ENCODE data around the gene MYO1B.
"Not testable (repeated sequence)": the region's sequence is repeated elsewhere in the genome, so short reads cannot be mapped to it uniquely, and the experiment has no call there.

The MYO1B gene

GRCh38 chr2:191415858-191416257 lies 170.7 kb downstream of the MYO1B start:
- no peak for DNase-seq

GRCh38 chr2:191417746-191418145 lies 172.5 kb downstream of the MYO1B start:
- no peak for DNase-seq

- no peak for DNase-seq
These were observed 176.7 kb downstream of the MYO1B start for GRCh38 chr2:191421950-191422349.

GRCh38 chr2:191427031-191427430 lies 181.8 kb downstream of the MYO1B start:
- DNase-seq, result no peak

GRCh38 chr2:191428141-191428540 lies 182.9 kb downstream of the MYO1B start:
- no peak for DNase-seq

- no peak for DNase-seq
These were observed 185.3 kb downstream of the MYO1B start for GRCh38 chr2:191430476-191430875.

GRCh38 chr2:191432121-191432520 lies 186.9 kb downstream of the MYO1B start:
- DNase-seq, result no peak

GRCh38 chr2:191434072-191434471 lies 188.9 kb downstream of the MYO1B start:
- no peak for DNase-seq

GRCh38 chr2:191435141-191435540 lies 189.9 kb downstream of the MYO1B start:
- no peak for DNase-seq

- DNase-seq, result peak; percentile 66 to 76
These were observed 191.3 kb downstream of the MYO1B start for GRCh38 chr2:191436368-191437055.

- DNase-seq, result no peak
These were observed 194.3 kb downstream of the MYO1B start for GRCh38 chr2:191439481-191439880.

GRCh38 chr2:191441496-191442214 lies 196.5 kb downstream of the MYO1B start:
- no peak for DNase-seq

GRCh38 chr2:191443446-191443845 lies 198.2 kb downstream of the MYO1B start:
- DNase-seq, result no peak

GRCh38 chr2:191446910-191447309 lies 201.7 kb downstream of the MYO1B start:
- peak in 1 of 2 donors; percentile 37 for DNase-seq

GRCh38 chr2:191451116-191451515 lies 205.9 kb downstream of the MYO1B start:
- no peak for DNase-seq

- no peak for DNase-seq
These were observed 206.9 kb downstream of the MYO1B start for GRCh38 chr2:191452065-191452464.

- no peak for DNase-seq
These were observed 208.6 kb downstream of the MYO1B start for GRCh38 chr2:191453761-191454160.

- not testable (repeated sequence) for DNase-seq
These were observed 211.3 kb downstream of the MYO1B start for GRCh38 chr2:191456506-191456905.

- DNase-seq, result no peak
These were observed 214.0 kb downstream of the MYO1B start for GRCh38 chr2:191459158-191459557.

GRCh38 chr2:191462370-191462769 lies 217.2 kb downstream of the MYO1B start:
- no peak for DNase-seq

GRCh38 chr2:191463790-191464189 lies 218.6 kb downstream of the MYO1B start:
- DNase-seq, result no peak

GRCh38 chr2:191465766-191466420 lies 220.7 kb downstream of the MYO1B start:
- no peak for DNase-seq

- DNase-seq, result no peak
These were observed 221.9 kb downstream of the MYO1B start for GRCh38 chr2:191467113-191467512.

- DNase-seq, result no peak
These were observed 225.1 kb downstream of the MYO1B start for GRCh38 chr2:191470306-191470705.
